K562 (cell line): ENCODE data around the gene ITSN2. TPM values are rescaled to one million over a fixed set of nuclear protein-coding genes. Genes with fewer than 3 reads are reported as not detected.
A peak's percentile ranks its signal among the peaks of the same experiment; 100 is the strongest.

ENCODE experiments used
- ATF3 ChIP-seq, 2 experiments: fragments of 450-650 bp in 1 of 2; sonication (generic) in 1 of 2; formaldehyde crosslinking in 1 of 2; IDR thresholded peaks in 1 of 2; conservative IDR thresholded peaks in 1 of 2; 2 replicates each; pipeline versions ENCODE4 v1.6.1 to v1.8.1; 2016 to 2023; ENCODE audit warnings: mild to moderate bottlenecking in 2 of 2, moderate library complexity in 2 of 2, inconsistent platforms in 1 of 2, missing genetic modification reagents in 1 of 2
- CREB1 ChIP-seq, 2 experiments: sonication (generic) in 1 of 2; formaldehyde crosslinking in 1 of 2; IDR thresholded peaks; 2 replicates each; pipeline versions ENCODE4 v1.6.1 to v1.8.0; 2012 to 2022; ENCODE audit warnings: inconsistent platforms in 1 of 2, mild to moderate bottlenecking in 1 of 2, missing genetic modification reagents in 1 of 2, moderate library complexity in 1 of 2
- FOXK1 ChIP-seq: sonication (generic); formaldehyde crosslinking; IDR thresholded peaks from 2 replicates; pipeline ENCODE4 v1.8.0; 2022; ENCODE audit warnings: missing genetic modification reagents, mild to moderate bottlenecking, borderline replicate concordance
- MEIS2 ChIP-seq: fragments of 450-650 bp; IDR thresholded peaks from 2 replicates; pipeline ENCODE4 v1.6.1; 2014; ENCODE audit warnings: mild to moderate bottlenecking; ENCODE audit not compliant: partially characterized antibody
- NRF1 ChIP-seq, 2 experiments: fragments of 450-650 bp; IDR thresholded peaks in 1 of 2; conservative IDR thresholded peaks in 1 of 2; 2 replicates each; pipeline ENCODE4 v1.6.1; 2014; ENCODE audit warnings: mild to moderate bottlenecking in 2 of 2
- THAP12 ChIP-seq: fragments of 250-450 bp; sonication (Bioruptor Pico); IDR thresholded peaks from 2 replicates; pipeline ENCODE4 v1.9.0; 2021; ENCODE audit warnings: mild to moderate bottlenecking, inconsistent platforms
- ZBTB1 ChIP-seq: sonication (generic); formaldehyde crosslinking; IDR thresholded peaks from 2 replicates; pipeline ENCODE4 v1.8.1; 2023; ENCODE audit warnings: missing genetic modification reagents, low read depth, mild to moderate bottlenecking, borderline replicate concordance
- ZNF395 ChIP-seq: fragments of 200-800 bp; sonication (Bioruptor generic); IDR thresholded peaks from 2 replicates; pipeline ENCODE4 v1.6.1; 2017; ENCODE audit warnings: missing genetic modification characterization, missing compliant biosample characterization
- polyA plus RNA-seq, 8 experiments: library from polyadenylated mRNA; depleted of rRNA in 4 of 8; stranded (reverse) in 5 of 8; unstranded in 3 of 8; fragments of >200 nt; fragmentation: Nextera tagmentation in 2 of 8; fragmentation: Illumina TruSeq in 1 of 8; extraction: Ambion mirVana in 2 of 8; extraction: Trizol in 1 of 8; gene quantifications; 2 replicates each; pipeline versions ENCODE4 v1.2.1 to v1.2.3, GENCODE V29; 2011 to 2014; ENCODE audit warnings: inconsistent platforms in 1 of 8, missing spikeins in 1 of 8
- total RNA-seq, 7 experiments: library from RNA; depleted of rRNA in 6 of 7; stranded (reverse); fragments of >200 nt in 6 of 7; fragmentation: Illumina TruSeq in 2 of 7; extraction: Trizol in 2 of 7; gene quantifications; 2 replicates each; pipeline versions ENCODE4 v1.2.1 to v1.2.3, GENCODE V29; 2011 to 2021; ENCODE audit warnings: low replicate concordance in 1 of 7
- TF ChIP-seq, protein P1 (sequence below): conservative IDR thresholded peaks from 2 replicates; pipeline ENCODE4 v1.6.1; 2011; ENCODE audit warnings: low read depth, mild to moderate bottlenecking, low read length; ENCODE audit not compliant: control insufficient read depth
- TF ChIP-seq, protein P2 (sequence below): fragments of 250-450 bp; sonication (Bioruptor Pico); IDR thresholded peaks from 2 replicates; pipeline ENCODE4 v1.5.0; 2021
- TF ChIP-seq, protein P3 (sequence below): sonication (generic); formaldehyde crosslinking; IDR thresholded peaks from 2 replicates; pipeline ENCODE4 v1.8.1; 2023; ENCODE audit warnings: mild to moderate bottlenecking, missing genetic modification reagents
- TF ChIP-seq, protein P4 (sequence below), 2 experiments: IDR thresholded peaks; 2 replicates each; pipeline ENCODE4 v1.6.1; 2011; ENCODE audit warnings: borderline replicate concordance in 1 of 2, control low read depth in 1 of 2, low read depth in 1 of 2, low read length in 1 of 2, mild to moderate bottlenecking in 1 of 2, mixed read lengths in 1 of 2, moderate library complexity in 1 of 2; ENCODE audit not compliant: insufficient read depth in 1 of 2, insufficient read length in 1 of 2, poor library complexity in 1 of 2, severe bottlenecking in 1 of 2; ENCODE audit errors: extremely low read depth in 1 of 2

The ITSN2 gene
- total and polyA plus RNA-seq, 9 of the 15 experiments (the other 6 are each of a cell fraction or from before 2014, with no cell fraction given), result 6.6 to 19.9 (median 15.2) TPM

DNA sequence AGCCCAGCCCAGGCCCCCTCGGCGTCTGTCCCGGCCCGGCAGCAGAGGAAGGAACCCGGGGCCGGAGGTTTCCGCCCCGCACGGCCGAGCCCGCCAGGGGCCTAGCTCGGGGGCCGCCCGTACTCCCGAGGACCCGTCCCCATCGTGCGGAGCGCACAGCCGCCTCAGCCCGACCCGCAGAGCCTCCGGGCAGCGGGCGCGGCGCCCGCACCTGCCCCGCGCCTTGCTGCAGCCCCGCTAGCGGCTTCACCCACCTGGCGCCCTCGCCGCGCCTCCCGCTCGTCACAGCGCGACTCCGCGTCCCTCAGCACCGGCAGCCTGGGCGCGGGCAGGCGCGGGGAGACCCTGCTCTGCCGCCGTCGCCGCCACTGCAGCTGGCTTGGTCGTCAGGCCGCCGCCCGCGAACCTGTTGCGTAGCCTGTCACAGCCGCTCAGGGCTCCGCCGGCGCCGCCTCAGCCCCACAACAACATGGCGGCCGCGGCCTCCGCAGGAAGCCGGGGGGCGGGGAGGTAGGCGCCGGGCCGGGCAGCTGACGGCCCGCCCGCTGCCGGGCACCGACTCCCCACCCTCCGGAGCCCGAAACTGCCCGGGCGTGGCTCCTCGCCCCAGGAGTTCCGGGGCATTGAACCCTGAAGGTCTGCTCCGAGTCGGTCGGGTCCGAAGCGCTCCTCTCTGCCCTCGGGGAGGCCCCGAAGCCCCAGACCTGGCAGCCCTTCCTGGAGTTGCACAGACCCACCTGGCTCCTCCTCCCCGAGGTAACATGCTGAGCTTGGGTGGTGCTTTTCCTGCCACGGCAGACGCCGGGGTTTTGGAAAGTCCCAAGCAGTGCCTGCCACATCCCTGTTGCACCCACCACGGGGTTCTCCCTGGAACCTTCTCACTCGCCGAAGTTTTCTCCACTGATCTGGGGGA lies at the start of gene ITSN2 (continued):
- TF ChIP-seq ATF3 (IDR thresholded peaks at IDR 0.05) (no peak), ATF3 (CRISPR knock-in tag; conservative IDR thresholded peaks at IDR 0.05) (no peak), THAP12 (peak; percentile 68; the same call in 1 of the 2 replicates), ZNF395 (CRISPR knock-in tag) (peak; percentile 76; the same call in 1 of the 2 replicates), CREB1 (IDR thresholded peaks at IDR 0.05) (peak; percentile 77), CREB1 (CRISPR knock-in tag; IDR thresholded peaks at IDR 0.05) (peak; percentile 51; the same call in 1 of the 2 replicates), NRF1 (conservative IDR thresholded peaks at IDR 0.05 in 1 of 2, IDR thresholded peaks at IDR 0.05 in 1 of 2) (peak; percentile 69), ZBTB1 (CRISPR knock-in tag) (0 out of 2 replicates have a peak, but pooled peaks have one; percentile 63), FOXK1 (CRISPR knock-in tag) (0 out of 2 replicates have a peak, but pooled peaks have one; percentile 65), MEIS2 (peak; percentile 22)
- TF ChIP-seq, protein P1, sequence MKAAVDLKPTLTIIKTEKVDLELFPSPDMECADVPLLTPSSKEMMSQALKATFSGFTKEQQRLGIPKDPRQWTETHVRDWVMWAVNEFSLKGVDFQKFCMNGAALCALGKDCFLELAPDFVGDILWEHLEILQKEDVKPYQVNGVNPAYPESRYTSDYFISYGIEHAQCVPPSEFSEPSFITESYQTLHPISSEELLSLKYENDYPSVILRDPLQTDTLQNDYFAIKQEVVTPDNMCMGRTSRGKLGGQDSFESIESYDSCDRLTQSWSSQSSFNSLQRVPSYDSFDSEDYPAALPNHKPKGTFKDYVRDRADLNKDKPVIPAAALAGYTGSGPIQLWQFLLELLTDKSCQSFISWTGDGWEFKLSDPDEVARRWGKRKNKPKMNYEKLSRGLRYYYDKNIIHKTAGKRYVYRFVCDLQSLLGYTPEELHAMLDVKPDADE, result peak; percentile 40; the same call in 1 of the 2 replicates
- TF ChIP-seq, protein P2, sequence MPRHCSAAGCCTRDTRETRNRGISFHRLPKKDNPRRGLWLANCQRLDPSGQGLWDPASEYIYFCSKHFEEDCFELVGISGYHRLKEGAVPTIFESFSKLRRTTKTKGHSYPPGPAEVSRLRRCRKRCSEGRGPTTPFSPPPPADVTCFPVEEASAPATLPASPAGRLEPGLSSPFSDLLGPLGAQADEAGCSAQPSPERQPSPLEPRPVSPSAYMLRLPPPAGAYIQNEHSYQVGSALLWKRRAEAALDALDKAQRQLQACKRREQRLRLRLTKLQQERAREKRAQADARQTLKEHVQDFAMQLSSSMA, result peak; percentile 38; the same call in 1 of the 2 replicates
- TF ChIP-seq, protein P3, sequence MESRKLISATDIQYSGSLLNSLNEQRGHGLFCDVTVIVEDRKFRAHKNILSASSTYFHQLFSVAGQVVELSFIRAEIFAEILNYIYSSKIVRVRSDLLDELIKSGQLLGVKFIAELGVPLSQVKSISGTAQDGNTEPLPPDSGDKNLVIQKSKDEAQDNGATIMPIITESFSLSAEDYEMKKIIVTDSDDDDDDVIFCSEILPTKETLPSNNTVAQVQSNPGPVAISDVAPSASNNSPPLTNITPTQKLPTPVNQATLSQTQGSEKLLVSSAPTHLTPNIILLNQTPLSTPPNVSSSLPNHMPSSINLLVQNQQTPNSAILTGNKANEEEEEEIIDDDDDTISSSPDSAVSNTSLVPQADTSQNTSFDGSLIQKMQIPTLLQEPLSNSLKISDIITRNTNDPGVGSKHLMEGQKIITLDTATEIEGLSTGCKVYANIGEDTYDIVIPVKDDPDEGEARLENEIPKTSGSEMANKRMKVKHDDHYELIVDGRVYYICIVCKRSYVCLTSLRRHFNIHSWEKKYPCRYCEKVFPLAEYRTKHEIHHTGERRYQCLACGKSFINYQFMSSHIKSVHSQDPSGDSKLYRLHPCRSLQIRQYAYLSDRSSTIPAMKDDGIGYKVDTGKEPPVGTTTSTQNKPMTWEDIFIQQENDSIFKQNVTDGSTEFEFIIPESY (CRISPR knock-in tag), result peak; percentile 68; the same call in 1 of the 2 replicates
- TF ChIP-seq, protein P4, sequence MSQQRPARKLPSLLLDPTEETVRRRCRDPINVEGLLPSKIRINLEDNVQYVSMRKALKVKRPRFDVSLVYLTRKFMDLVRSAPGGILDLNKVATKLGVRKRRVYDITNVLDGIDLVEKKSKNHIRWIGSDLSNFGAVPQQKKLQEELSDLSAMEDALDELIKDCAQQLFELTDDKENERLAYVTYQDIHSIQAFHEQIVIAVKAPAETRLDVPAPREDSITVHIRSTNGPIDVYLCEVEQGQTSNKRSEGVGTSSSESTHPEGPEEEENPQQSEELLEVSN (IDR thresholded peaks at IDR 0.05; ENCODE audit: borderline replicate concordance in 1 of 2, extremely low read depth in 1 of 2, insufficient read depth in 1 of 2, insufficient read length in 1 of 2, low read depth in 1 of 2, low read length in 1 of 2, poor library complexity in 1 of 2, severe bottlenecking in 1 of 2), result peak in 1 of 2 experiments; percentile 18
